ENCODE results near the gene CFAP210. TPM values are rescaled to one million over a fixed set of nuclear protein-coding genes. Genes with fewer than 3 reads are reported as not detected.

Gene CFAP210
- total and polyA plus RNA-seq, 9 of the 15 experiments (the other 6 are each of a cell fraction or from before 2014, with no cell fraction given): 0.75 to 3.6 (median 1.3) TPM

GRCh38 chr2:169664978-169665930, 29.0 kb downstream of the CFAP210 start (continued):
- no peak for TF ChIP-seq SAFB2 (IDR thresholded peaks at IDR 0.05; ENCODE audit: borderline replicate concordance, low read depth, low read length, severe bottlenecking)
- TF ChIP-seq CBFA2T3 (IDR thresholded peaks at IDR 0.05): peak; percentile 92
- TF ChIP-seq RREB1 (CRISPR knock-in tag; IDR thresholded peaks at IDR 0.05): no peak
- no peak for TF ChIP-seq HNRNPL (IDR thresholded peaks at IDR 0.05; ENCODE audit: low read depth, low read length)
- no peak for TF ChIP-seq ATF3 (IDR thresholded peaks at IDR 0.05)
- peak; percentile 22; the same call in 1 of the 2 replicates for TF ChIP-seq ATF3 (CRISPR knock-in tag; conservative IDR thresholded peaks at IDR 0.05)
- peak; percentile 27 for TF ChIP-seq PHF20 (IDR thresholded peaks at IDR 0.05; ENCODE audit: partially characterized antibody)
- no peak for TF ChIP-seq ZNF586 (CRISPR knock-in tag; conservative IDR thresholded peaks at IDR 0.05)
- peak; percentile 60; the same call in 1 of the 2 replicates for TF ChIP-seq ZNF583 (CRISPR knock-in tag; IDR thresholded peaks at IDR 0.05)
- peak; percentile 51; the same call in 1 of the 2 replicates for TF ChIP-seq ZNF589 (CRISPR knock-in tag; IDR thresholded peaks at IDR 0.05; ENCODE audit: low read depth)
- TF ChIP-seq GTF2A2 (tag; IDR thresholded peaks at IDR 0.05): no peak
- TF ChIP-seq SMC3 (conservative IDR thresholded peaks at IDR 0.05; ENCODE audit: insufficient read depth, low read depth, low read length): no peak
- peak; percentile 62; the same call in 1 of the 2 replicates for TF ChIP-seq ZNF175 (CRISPR knock-in tag; IDR thresholded peaks at IDR 0.05; ENCODE audit: low read depth)
- no peak for TF ChIP-seq ZNF41 (CRISPR knock-in tag; conservative IDR thresholded peaks at IDR 0.05)
- TF ChIP-seq ZNF174 (CRISPR knock-in tag; IDR thresholded peaks at IDR 0.05): no peak
- TF ChIP-seq CBX3 (IDR thresholded peaks at IDR 0.05; ENCODE audit: borderline replicate concordance in 1 of 2, low read length in 2 of 2): peak in 1 of 2 experiments; percentile 61; a peak in 1 of 3 replicates
- peak; percentile 70; the same call in 1 of the 2 replicates for TF ChIP-seq ZNF197 (CRISPR knock-in tag; IDR thresholded peaks at IDR 0.05; ENCODE audit: low read depth)
- TF ChIP-seq ZFP30 (CRISPR knock-in tag; IDR thresholded peaks at IDR 0.05; ENCODE audit: borderline replicate concordance): no peak
- TF ChIP-seq ZNF830 (CRISPR knock-in tag; IDR thresholded peaks at IDR 0.05): no peak
- TF ChIP-seq YBX1 (IDR thresholded peaks at IDR 0.05): no peak
- no peak for TF ChIP-seq IRF2 (CRISPR knock-in tag; IDR thresholded peaks at IDR 0.05)
- TF ChIP-seq XRCC3 (IDR thresholded peaks at IDR 0.05): no peak
- 0 out of 2 replicates have a peak, but pooled peaks have one; percentile 30 for TF ChIP-seq GABPA (tag; conservative IDR thresholded peaks at IDR 0.05; ENCODE audit: low read depth)
